ENCODE data around the gene ATP1A4.

Gene ATP1A4

GRCh38 chr1:160171980-160172379, 20.6 kb downstream of the ATP1A4 start:
- no peak for TF ChIP-seq ZFP3 (CRISPR knock-in tag; IDR thresholded peaks at IDR 0.05)
- no peak for TF ChIP-seq CREB5 (CRISPR knock-in tag; IDR thresholded peaks at IDR 0.05; ENCODE audit: low read depth)
- TF ChIP-seq POU6F1 (CRISPR knock-in tag; IDR thresholded peaks at IDR 0.05; ENCODE audit: borderline replicate concordance, low read depth), result no peak
- no peak for TF ChIP-seq PATZ1 (CRISPR knock-in tag; IDR thresholded peaks at IDR 0.05; ENCODE audit: borderline replicate concordance)
- TF ChIP-seq ZNF565 (CRISPR knock-in tag; conservative IDR thresholded peaks at IDR 0.05; ENCODE audit: low read depth), result no peak
- TF ChIP-seq ARNTL (CRISPR knock-in tag; IDR thresholded peaks at IDR 0.05; ENCODE audit: borderline replicate concordance, low read depth), result no peak
- no peak for TF ChIP-seq PPARA (CRISPR knock-in tag; IDR thresholded peaks at IDR 0.05; ENCODE audit: borderline replicate concordance)
- no peak for TF ChIP-seq ZNF70 (CRISPR knock-in tag; IDR thresholded peaks at IDR 0.05)
- no peak for TF ChIP-seq TCF4 (CRISPR knock-in tag; IDR thresholded peaks at IDR 0.05; ENCODE audit: borderline replicate concordance)
- no peak for TF ChIP-seq ZFP30 (CRISPR knock-in tag; IDR thresholded peaks at IDR 0.05)
- TF ChIP-seq TOX (CRISPR knock-in tag; IDR thresholded peaks at IDR 0.05; ENCODE audit: borderline replicate concordance), result no peak
- TF ChIP-seq ZC3H10 (CRISPR knock-in tag; IDR thresholded peaks at IDR 0.05), result no peak
- TF ChIP-seq ISL1 (CRISPR knock-in tag; IDR thresholded peaks at IDR 0.05), result no peak
- ATAC-seq, result no peak

- no peak for ATAC-seq
- TF ChIP-seq CSDC2 (CRISPR knock-in tag; IDR thresholded peaks at IDR 0.05), result no peak
- no peak for TF ChIP-seq RARB (CRISPR knock-in tag; IDR thresholded peaks at IDR 0.05)
- TF ChIP-seq TCF4 (CRISPR knock-in tag; IDR thresholded peaks at IDR 0.05; ENCODE audit: borderline replicate concordance), result no peak
- TF ChIP-seq ZC3H10 (CRISPR knock-in tag; IDR thresholded peaks at IDR 0.05), result no peak
- TF ChIP-seq ZNF70 (CRISPR knock-in tag; IDR thresholded peaks at IDR 0.05), result no peak
- TF ChIP-seq ESRRG (CRISPR knock-in tag; IDR thresholded peaks at IDR 0.05), result no peak
These were observed 25.8 kb downstream of the ATP1A4 start for GRCh38 chr1:160177231-160177630.

GRCh38 chr1:160177667-160178066, 26.3 kb downstream of the ATP1A4 start:
- no peak for TF ChIP-seq PATZ1 (CRISPR knock-in tag; IDR thresholded peaks at IDR 0.05; ENCODE audit: borderline replicate concordance)
- no peak for TF ChIP-seq ESRRG (CRISPR knock-in tag; IDR thresholded peaks at IDR 0.05)
- TF ChIP-seq RARB (CRISPR knock-in tag; IDR thresholded peaks at IDR 0.05), result no peak
- TF ChIP-seq POU6F1 (CRISPR knock-in tag; IDR thresholded peaks at IDR 0.05; ENCODE audit: borderline replicate concordance, low read depth), result no peak
- no peak for TF ChIP-seq OSR1 (CRISPR knock-in tag; IDR thresholded peaks at IDR 0.05)
- TF ChIP-seq ZNF70 (CRISPR knock-in tag; IDR thresholded peaks at IDR 0.05), result no peak
- no peak for TF ChIP-seq ZNF565 (CRISPR knock-in tag; conservative IDR thresholded peaks at IDR 0.05; ENCODE audit: low read depth)
- TF ChIP-seq GLIS3 (CRISPR knock-in tag; IDR thresholded peaks at IDR 0.05), result no peak
- no peak for TF ChIP-seq SNAI2 (CRISPR knock-in tag; IDR thresholded peaks at IDR 0.05)
- no peak for ATAC-seq

- TF ChIP-seq TCF4 (CRISPR knock-in tag; IDR thresholded peaks at IDR 0.05; ENCODE audit: borderline replicate concordance), result no peak
- TF ChIP-seq GLIS3 (CRISPR knock-in tag; IDR thresholded peaks at IDR 0.05), result no peak
- TF ChIP-seq ESRRG (CRISPR knock-in tag; IDR thresholded peaks at IDR 0.05), result no peak
- TF ChIP-seq ZFP3 (CRISPR knock-in tag; IDR thresholded peaks at IDR 0.05), result no peak
- no peak for TF ChIP-seq CREB5 (CRISPR knock-in tag; IDR thresholded peaks at IDR 0.05; ENCODE audit: low read depth)
- TF ChIP-seq SNAI2 (CRISPR knock-in tag; IDR thresholded peaks at IDR 0.05), result no peak
- no peak for TF ChIP-seq CSRNP3 (CRISPR knock-in tag; IDR thresholded peaks at IDR 0.05)
- TF ChIP-seq ZNF8 (CRISPR knock-in tag; IDR thresholded peaks at IDR 0.05), result no peak
- no peak for TF ChIP-seq PPARA (CRISPR knock-in tag; IDR thresholded peaks at IDR 0.05; ENCODE audit: borderline replicate concordance)
- TF ChIP-seq TOX (CRISPR knock-in tag; IDR thresholded peaks at IDR 0.05; ENCODE audit: borderline replicate concordance), result no peak
- no peak for TF ChIP-seq ZFP30 (CRISPR knock-in tag; IDR thresholded peaks at IDR 0.05)
- TF ChIP-seq RARB (CRISPR knock-in tag; IDR thresholded peaks at IDR 0.05), result no peak
- TF ChIP-seq OSR1 (CRISPR knock-in tag; IDR thresholded peaks at IDR 0.05), result no peak
- no peak for ATAC-seq
These were observed 27.3 kb downstream of the ATP1A4 start for GRCh38 chr1:160178731-160179130.

All from SK-N-SH treated with all-trans-retinoic acid at 6 μM for 48 hours (cell line).